Endodermal cell (in vitro differentiated cells): Measurements from ENCODE around the gene CYP11A1. TPM values are rescaled to one million over a fixed set of nuclear protein-coding genes. Genes with fewer than 3 reads are reported as not detected.

Experiments used
- DNase-seq: peaks from one replicate; pipeline ENCODE4 v3.0.0-alpha.2; 2017
- H3K27ac ChIP-seq: 2 replicates; pipeline ENCODE4 v1.5.1; 2013; ENCODE audit warnings: mild to moderate bottlenecking, low read depth, low read length, moderate library complexity
- H3K27me3 ChIP-seq: 2 replicates; pipeline ENCODE4 v1.6.1; 2013; ENCODE audit warnings: mild to moderate bottlenecking, low read length, moderate library complexity; ENCODE audit not compliant: insufficient read depth, control insufficient read depth, poor library complexity, severe bottlenecking
- H3K36me3 ChIP-seq: 2 replicates; pipeline ENCODE4 v1.7.0; 2013; ENCODE audit warnings: mild to moderate bottlenecking, low read length, moderate library complexity; ENCODE audit not compliant: control insufficient read depth, insufficient read depth
- H3K4me1 ChIP-seq: one replicate; pipeline ENCODE4 v1.7.0; 2013; ENCODE audit warnings: low read length; ENCODE audit not compliant: control insufficient read depth, insufficient read depth
- H3K4me3 ChIP-seq: 2 replicates; pipeline ENCODE4 v1.5.1; 2013; ENCODE audit warnings: mild to moderate bottlenecking, low read length, moderate library complexity
- H3K9ac ChIP-seq: 2 replicates; pipeline ENCODE4 v1.6.1; 2013; ENCODE audit warnings: mild to moderate bottlenecking, low read length, moderate library complexity; ENCODE audit not compliant: poor library complexity, severe bottlenecking; ENCODE audit errors: extremely low read depth
- H3K9me3 ChIP-seq: 2 replicates; pipeline ENCODE4 v1.6.1; 2013; ENCODE audit warnings: mild to moderate bottlenecking, low read length, moderate library complexity; ENCODE audit not compliant: control insufficient read depth
- H3K27ac Mint-ChIP-seq: 2 replicates; pipeline ENCODE4 v1.8.0; 2020; ENCODE audit warnings: mixed read lengths
- H3K27me3 Mint-ChIP-seq: 2 replicates; pipeline ENCODE4 v1.8.0; 2021; ENCODE audit warnings: mild to moderate bottlenecking, mixed read lengths; ENCODE audit not compliant: insufficient read depth
- H3K36me3 Mint-ChIP-seq: 2 replicates; pipeline ENCODE4 v1.8.0; 2020; ENCODE audit warnings: low read depth, mixed read lengths
- H3K4me1 Mint-ChIP-seq: 2 replicates; pipeline ENCODE4 v1.8.0; 2020; ENCODE audit warnings: mixed read lengths
- H3K4me3 Mint-ChIP-seq: 2 replicates; pipeline ENCODE4 v1.8.0; 2020; ENCODE audit warnings: mild to moderate bottlenecking, moderate library complexity, mixed read lengths
- H3K9me3 Mint-ChIP-seq: 2 replicates; pipeline ENCODE4 v1.8.0; 2020; ENCODE audit warnings: mild to moderate bottlenecking, mixed read lengths
- WGBS, 2 experiments: methylation state at CpG; one replicate each; pipeline versions ENCODE4 v1.1.5 to v1.1.7; 2013; ENCODE audit warnings: missing lambda C conversion rate in 2 of 2, mixed read lengths in 1 of 2; ENCODE audit not compliant: insufficient coverage in 1 of 2, insufficient read length in 1 of 2; 5-methylcytosine and 5-hydroxymethylcytosine counted together
- total RNA-seq, 2 donors: library from RNA; stranded (reverse); fragmentation: NEBNext Ultra II Directional in 1 of 2; extraction: Animal tissue kit (Norgen Biotek cat#: 25700) in 1 of 2; gene quantifications; 2 replicates in 1 of 2; 3 replicates in 1 of 2; pipeline ENCODE4 v1.2.1, GENCODE V29; 2021
- TF ChIP-seq, protein P1 (sequence below): fragments of 200-600 bp; sonication (generic); conservative IDR thresholded peaks from 2 replicates; pipeline ENCODE4 v1.5.0; 2021; ENCODE audit warnings: antibody characterized with exemption, mild to moderate bottlenecking

CYP11A1 gene
- total RNA-seq, 2 donors from 2014 or later, result 4.8 to 5.3 TPM

DNA sequence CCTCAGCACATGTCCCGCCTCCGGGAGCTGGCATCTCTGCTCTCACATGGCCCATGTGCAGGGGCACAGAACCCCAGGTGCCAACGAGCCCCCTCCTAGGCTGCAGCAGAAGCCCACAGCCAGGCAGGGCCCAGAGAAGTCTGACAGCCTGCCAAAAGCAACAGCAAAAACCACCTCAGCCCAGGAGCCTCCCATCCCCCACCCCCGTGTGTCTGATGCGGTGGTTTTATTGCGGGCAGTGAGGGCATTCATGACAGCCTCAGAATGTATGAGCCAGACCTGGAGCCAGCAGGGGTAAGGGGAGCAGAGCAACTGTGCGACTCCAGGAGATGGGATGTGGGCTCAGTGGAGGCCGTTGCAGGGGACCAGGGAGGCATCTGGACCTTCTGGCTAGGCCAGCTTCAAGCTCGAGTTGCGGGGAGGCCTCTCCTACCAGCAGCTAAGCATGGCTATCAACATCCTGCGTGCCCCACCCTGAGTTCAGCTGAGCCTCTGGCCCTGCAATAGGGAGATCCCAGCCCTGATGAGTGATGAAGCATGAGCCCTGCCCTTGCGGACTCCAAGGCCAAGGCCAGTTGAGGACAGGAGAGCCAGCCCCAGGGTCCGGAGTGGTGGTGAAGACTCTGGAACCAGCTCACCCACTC is 52.5 kb downstream of the CYP11A1 start:
- TF ChIP-seq, protein P1, sequence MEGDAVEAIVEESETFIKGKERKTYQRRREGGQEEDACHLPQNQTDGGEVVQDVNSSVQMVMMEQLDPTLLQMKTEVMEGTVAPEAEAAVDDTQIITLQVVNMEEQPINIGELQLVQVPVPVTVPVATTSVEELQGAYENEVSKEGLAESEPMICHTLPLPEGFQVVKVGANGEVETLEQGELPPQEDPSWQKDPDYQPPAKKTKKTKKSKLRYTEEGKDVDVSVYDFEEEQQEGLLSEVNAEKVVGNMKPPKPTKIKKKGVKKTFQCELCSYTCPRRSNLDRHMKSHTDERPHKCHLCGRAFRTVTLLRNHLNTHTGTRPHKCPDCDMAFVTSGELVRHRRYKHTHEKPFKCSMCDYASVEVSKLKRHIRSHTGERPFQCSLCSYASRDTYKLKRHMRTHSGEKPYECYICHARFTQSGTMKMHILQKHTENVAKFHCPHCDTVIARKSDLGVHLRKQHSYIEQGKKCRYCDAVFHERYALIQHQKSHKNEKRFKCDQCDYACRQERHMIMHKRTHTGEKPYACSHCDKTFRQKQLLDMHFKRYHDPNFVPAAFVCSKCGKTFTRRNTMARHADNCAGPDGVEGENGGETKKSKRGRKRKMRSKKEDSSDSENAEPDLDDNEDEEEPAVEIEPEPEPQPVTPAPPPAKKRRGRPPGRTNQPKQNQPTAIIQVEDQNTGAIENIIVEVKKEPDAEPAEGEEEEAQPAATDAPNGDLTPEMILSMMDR, result no peak
- Histone ChIP-seq H3K36me3 (no peaks in the 10 kb centered on the region), H3K9ac (no peak overlapping the region), H3K4me3 (no peak overlapping the region), H3K27me3 (no peaks in the 10 kb centered on the region), H3K9me3 (no peaks in the 10 kb centered on the region), H3K4me1 (peaks cover 5% of the 10 kb centered on the region), H3K27ac (no peak overlapping the region)
- Mint-ChIP-seq H3K4me1 (peaks cover 29% of the 10 kb centered on the region), H3K27me3 (peaks cover 3% of the 10 kb centered on the region), H3K36me3 (no peaks in the 10 kb centered on the region), H3K27ac (no peak overlapping the region), H3K4me3 (no peak overlapping the region), H3K9me3 (no peaks in the 10 kb centered on the region)
- WGBS, 2 experiments, result 91 to 92% methylated on average over 3 to 13 of the region's 13 CpGs
- no peak for DNase-seq

DNA sequence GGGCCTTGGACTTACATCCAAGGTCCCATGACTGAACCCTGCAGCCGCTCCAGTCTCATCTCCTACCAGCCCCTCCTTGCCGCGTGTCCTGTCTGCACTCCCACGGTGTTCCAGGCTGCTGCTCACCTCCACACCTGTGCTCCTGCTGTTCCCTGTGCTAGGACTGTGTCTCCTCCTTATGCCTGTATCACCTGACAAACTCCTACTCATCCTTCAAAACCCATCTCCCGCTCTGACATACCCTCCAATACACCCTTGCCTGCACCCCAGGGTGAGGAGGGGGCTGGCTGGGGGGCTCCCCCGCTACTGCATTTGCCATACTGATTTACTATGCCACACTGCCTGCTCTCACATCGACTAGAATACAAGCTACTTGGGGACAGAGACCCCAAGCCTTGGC is 53.6 kb downstream of the CYP11A1 start:
- Mint-ChIP-seq H3K9me3 (no peaks in the 10 kb centered on the region), H3K27me3 (peaks cover 7% of the 10 kb centered on the region), H3K4me1 (peaks cover 28% of the 10 kb centered on the region), H3K4me3 (no peak overlapping the region), H3K27ac (no peak overlapping the region), H3K36me3 (no peaks in the 10 kb centered on the region)
- no peaks in the 10 kb centered on the region for H3K4me1 ChIP-seq
- no peaks in the 10 kb centered on the region for H3K36me3 ChIP-seq
- no peak for DNase-seq
- H3K27me3 ChIP-seq, result no peaks in the 10 kb centered on the region
- no peak overlapping the region for H3K27ac ChIP-seq
- no peak overlapping the region for H3K9ac ChIP-seq
- H3K9me3 ChIP-seq, result no peaks in the 10 kb centered on the region
- no peak overlapping the region for H3K4me3 ChIP-seq
- TF ChIP-seq, protein P1, result no peak
- WGBS, 2 experiments, result 89 to 90% methylated on average over 4 to 7 of the region's 7 CpGs

DNA sequence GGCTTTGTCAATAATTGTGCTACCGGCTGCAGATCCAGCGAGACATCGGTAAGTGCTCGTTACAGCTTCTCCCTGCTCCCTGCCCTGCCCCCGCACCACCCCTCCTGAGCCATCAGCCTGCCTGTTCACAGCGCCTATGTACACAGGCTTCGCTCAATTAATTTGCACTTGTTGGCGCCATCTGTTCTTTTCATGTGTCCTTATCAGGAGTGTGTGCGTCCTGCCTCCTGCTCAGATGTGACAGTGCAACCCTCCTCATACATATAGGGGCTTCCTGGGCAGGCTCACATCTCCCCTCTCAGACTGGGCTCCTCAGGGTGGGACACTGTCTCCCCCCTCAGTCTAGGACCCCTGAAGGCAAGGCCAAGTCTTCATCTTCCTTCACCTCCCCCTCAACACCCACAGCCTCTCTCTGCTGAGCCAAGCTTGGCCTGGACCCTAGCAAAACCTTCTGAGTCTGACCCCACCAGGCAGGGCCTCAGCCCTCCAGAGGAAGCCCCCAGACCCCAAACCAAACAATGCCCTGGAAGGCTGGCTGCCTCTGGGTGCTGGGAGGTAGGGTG is 54.9 kb downstream of the CYP11A1 start:
- no peak overlapping the region for H3K4me3 ChIP-seq
- Mint-ChIP-seq H3K9me3 (no peaks in the 10 kb centered on the region), H3K4me3 (no peak overlapping the region), H3K27me3 (peaks cover 8% of the 10 kb centered on the region), H3K27ac (no peak overlapping the region), H3K36me3 (no peaks in the 10 kb centered on the region), H3K4me1 (peaks cover 34% of the 10 kb centered on the region)
- no peaks in the 10 kb centered on the region for H3K36me3 ChIP-seq
- no peak overlapping the region for H3K9ac ChIP-seq
- no peaks in the 10 kb centered on the region for H3K27me3 ChIP-seq
- no peak for DNase-seq
- no peaks in the 10 kb centered on the region for H3K4me1 ChIP-seq
- TF ChIP-seq, protein P1, result no peak
- WGBS, 2 experiments, result 89 to 95% methylated on average over 9 of the region's 9 CpGs
- peak overlapping the region; percentile 24 for H3K27ac ChIP-seq
- H3K9me3 ChIP-seq, result no peaks in the 10 kb centered on the region
